Measurements from ENCODE around the gene SFXN1.

The SFXN1 gene

DNA sequence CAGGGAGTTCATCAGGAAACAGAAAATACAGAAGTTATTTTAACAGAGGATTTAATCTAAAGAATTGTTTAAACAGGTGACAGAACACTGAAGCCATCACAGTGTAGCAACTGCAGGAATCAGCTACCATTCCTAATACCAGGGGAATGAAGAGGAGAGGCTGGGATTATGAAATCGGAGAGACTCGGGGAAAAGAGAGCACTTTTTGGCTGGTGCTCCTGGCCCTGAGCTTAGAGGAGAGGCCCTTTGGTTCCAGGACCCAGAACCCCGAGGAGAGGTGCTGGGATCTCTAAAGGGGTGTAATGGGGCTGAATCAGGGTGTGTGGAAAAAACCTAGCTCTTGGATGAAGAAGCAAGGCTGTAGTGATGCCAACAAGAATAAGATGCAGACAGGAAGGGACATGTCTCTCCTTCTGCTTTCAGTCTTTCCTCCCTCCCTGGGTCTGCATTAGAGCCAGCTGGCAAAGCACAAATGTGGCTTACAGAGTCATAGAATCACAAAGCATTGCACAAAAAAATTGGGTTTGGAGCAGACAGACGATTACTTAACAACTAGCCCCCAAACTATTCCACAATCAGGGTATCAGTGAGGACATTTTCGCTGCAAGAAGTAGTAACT is 11.6 kb upstream of the SFXN1 start:
- DNase-seq, result no peak

DNA sequence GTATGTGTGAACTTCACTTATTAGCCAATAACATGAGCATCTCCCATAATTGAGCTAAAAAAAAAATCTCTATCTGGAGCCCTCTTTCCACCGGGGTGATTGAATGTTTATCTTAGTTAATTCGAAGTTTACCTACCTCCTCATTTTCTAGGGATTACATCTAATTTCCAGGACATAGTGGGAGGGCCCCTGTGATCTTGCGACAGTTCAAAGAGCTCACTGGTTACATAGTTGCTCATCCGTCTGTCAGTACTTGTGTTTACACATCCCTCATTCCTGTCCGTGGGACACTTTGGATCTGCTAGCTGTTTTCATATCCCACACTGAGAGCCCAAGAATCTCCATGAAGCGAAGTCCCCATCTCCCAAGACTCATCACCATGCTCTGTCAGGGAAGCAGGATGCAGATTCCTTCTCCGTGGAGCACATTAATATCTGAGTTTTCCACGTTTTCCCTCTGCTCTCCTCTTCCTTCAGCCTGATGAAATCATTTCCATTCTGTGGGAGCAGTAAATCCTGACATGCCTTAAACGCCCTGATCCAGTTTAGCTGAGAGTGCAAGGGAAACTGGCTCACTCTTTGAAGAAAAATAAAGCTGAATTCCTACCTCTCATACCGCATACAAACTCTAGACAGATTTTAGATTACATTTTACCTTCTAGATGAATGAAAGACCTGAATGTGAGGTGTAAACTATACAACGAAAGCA is 10.2 kb upstream of the SFXN1 start:
- DNase-seq, result no peak

DNA sequence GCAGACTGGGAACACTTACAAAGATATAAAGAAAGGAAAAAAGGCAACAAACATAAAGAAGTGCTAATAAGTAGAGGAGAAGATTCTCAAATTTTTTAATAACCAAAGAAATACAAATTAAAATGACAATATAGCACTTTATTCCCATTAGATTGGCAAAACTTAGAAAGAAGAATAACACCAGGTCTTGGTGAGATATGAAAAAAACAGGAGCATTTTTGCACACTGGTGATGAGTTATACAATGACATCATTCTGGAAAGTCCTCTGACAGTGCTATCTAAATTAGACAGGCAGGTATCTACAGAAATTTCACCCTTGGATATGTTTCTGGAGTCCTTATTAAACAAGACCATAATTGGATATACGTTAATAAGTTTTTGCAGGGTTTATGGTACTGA is 9.5 kb upstream of the SFXN1 start:
- no peak for DNase-seq

DNA sequence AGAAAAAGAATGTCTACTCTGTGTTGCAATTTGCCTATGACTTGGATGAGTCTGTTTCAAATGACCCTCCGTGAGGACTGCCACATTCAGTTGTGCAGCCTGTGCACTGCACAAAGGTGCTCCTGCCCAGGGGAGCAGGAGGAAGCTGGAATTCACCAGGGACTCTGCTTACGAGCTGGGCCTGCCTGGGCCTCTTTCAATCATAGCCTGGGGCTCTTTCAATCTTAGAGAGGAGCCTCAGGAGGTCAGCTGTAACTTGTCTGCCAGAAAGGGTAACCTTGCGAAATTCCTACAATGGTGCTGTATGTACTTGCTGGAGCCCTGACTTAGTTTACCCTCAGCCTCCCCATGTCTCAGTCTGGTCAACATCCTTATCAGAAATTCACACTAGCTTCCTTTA is 8.4 kb upstream of the SFXN1 start:
- DNase-seq, result no peak

DNA sequence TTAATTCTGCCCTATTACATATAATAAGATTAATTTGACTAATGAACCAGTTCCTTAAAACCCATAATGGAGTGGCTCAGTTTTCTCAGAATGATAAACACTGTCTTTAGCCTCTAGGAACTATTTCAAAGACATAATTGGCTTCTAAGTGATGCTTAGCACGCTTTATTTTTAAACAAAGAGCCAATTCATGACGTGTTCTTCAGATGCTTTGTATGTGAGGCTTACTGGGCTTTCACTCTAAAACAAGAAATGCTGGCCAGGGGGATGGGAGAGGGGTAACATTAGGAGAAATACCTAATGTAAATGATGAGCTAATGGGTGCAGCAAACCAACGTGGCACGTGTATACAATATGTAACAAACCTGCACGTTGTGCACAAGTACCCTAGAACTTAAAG is 7.6 kb upstream of the SFXN1 start:
- DNase-seq, result no peak

DNA sequence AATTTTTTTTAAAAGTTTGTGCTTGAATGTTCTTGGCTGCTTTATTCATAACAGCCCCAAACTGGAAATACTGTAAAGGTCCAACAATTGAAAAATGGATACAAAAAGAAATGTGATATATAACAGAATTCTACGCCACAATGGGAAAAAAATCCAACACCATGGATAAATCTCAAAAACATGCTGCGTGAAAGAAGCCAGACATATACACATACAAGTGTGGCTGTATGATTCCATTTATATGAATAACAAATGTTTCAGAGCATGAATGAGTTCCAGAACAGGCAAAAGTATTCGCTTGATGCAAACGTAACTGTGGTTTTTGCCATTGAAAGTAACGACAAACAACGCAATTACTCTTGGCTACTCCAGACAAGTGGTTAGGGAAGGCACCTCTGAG is 7.2 kb upstream of the SFXN1 start:
- no peak for DNase-seq

DNA sequence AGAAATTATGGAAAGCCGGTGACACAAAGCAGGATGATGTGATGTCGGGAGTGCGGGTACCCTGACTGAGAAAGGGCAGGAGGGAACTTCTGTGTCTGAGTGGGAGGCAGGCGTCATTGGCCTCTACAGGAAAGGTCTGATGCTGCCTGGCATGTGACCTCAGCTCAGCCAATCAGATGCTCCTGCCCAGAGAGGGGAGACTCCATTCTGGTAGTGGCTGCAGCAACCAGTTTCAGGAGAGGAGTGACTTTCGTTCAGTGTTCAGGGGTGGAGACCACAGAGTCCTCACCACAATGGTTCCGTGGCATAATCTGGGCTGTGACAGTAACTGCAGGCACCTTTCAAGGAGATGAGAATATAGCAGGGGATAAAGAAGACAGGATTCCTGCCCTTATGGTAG is 6.7 kb upstream of the SFXN1 start:
- no peak for DNase-seq

DNA sequence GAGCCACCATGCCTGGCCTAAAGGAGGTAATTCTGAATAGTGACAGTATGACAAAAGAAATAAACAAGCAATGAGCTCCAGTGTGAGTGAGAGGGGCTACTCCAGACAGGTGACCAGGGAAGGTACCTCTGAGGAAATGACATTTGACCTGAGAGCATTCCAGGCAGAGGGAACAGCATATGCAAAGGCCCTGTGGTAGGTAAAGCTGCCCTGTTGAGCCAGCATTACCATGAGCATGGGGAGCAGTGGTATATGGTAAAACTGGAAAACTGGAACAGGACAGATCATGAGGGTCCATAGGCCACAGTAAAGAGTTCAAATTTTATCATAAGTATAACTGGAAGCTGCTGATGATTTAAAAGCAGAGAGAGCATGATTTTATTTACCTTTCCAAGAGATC is 6.0 kb upstream of the SFXN1 start:
- no peak for DNase-seq

DNA sequence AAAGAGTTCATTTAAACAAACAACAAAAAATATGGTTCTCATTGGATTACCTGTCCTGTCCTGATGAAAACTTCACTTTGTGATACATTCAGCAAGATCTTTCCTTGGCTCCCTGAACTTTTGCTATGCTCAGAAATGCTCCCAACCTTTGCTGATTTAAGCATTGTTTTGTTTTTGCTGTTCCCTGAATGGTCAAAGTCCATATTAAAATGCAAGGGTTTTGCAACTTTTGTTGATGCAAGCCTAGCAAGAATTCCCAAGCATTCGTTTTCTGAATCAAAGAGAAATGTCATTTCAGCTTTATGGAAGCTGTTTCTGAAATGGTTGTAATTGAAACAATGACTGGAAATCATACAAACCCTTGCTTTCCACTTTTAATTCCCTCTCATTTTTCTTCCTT is 3.1 kb upstream of the SFXN1 start:
- no peak for DNase-seq

DNA sequence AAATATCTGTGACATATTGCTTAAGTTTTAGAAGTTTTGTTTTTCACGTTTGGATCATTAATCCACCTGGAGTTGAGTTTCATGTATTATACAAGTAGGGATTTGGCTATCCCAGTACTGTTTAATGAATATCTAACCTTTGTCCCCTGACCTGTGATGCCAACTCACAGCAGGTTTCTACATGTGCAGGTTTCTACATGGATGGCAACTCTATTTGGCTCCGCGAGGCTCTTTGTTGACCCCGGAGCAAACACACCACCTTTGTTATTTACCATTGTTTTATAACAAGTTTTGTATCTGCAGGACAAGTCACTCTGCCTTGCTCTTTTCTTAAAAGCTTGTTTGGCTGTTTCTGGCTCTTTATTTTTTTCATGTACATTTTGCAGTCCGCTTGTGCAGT is 920 bp upstream of the SFXN1 start:
- DNase-seq, result no peak

DNA sequence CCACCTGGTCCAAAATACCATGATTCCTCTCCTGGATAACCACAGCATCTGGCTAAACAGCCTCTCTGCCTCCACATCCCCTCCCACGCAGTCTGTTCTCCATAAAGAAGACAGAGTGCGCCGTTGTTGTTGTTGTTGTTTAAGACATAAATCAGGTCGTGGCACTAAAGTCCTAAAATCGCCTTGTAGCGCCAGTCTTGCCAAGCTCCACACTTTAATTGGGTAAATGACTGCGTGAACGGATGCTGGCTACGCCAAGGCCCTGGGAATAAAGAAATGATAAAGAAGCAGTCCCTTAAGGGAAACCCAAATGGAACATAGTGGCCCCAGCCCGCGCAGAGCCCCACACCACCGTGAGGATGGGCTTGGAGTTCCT is 364 bp upstream of the SFXN1 start:
- no peak for DNase-seq

DNA sequence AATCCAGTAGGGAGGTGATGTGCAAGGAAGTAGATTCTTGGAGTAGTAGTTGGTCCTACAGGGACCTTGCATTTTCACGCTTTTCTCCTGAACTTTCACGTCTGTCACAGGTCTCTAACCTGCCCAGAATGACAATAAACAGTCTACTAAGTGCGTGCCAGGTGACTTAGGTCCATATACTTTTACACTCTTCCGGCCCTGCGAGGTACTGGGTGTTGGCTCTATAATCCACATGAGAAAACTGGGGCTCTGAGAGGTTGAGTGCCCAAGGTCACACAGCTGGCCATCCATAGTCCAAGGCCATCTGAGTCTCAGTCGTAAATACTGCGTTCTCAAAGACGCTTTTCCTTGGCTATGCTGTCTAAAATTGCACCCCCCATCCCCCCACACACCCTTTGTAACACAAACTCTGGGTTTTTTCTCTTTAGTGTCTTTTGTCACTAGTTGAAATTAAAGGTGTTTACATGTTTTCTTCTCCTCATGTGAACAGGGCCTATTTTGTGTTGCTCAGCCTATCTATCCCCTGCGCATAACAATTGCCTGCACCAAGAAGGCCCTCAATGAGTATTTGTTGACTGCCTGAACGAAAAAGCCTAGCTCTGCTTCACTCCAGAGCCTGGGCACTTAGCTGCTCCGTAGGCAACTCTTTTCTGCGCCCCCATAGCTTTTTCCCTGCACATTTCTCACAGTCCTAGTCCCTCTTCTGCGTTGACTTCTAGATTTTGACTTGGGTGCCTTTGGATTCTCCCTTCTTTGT is 943 bp downstream of the SFXN1 start:
- no peak for DNase-seq

DNA sequence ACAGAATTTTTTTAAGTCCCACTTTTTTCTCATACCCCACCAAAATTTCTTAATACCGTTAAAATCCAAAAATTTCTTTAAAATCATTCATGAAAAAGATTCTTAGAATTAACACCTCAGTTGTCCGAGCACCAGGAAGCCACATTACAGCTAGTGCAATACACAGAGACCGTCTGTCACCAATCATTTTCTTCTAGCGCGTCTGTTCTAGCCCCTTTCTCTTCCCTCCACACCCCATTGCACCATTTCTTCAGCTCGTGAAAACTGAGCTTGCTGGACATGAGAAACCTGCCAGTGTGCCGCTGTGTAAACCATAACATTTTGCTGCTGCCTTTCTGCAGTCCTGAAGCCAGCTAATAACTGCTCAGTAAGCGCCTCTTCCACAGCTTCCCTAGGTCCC is 5.0 kb downstream of the SFXN1 start:
- DNase-seq, result no peak

DNA sequence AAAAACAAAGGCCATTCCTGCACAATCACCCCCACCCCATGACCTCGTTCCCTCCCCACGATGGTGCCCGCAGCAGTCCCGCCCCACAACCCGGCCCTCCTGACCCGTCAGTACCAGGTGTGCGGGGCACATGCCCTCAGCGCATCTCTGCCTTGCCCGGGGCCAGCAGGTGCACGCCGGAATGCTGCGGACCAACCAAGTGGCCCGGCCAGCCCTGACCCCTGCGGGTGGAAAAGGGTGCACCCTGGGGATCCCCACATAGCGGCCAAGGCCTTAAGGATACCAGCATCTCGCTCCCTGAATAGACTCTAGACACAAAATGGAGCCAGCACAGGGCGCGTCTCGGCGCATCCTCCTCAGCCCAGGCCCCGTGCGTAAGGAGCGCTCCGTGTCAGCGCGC is 6.0 kb downstream of the SFXN1 start:
- no peak for DNase-seq

DNA sequence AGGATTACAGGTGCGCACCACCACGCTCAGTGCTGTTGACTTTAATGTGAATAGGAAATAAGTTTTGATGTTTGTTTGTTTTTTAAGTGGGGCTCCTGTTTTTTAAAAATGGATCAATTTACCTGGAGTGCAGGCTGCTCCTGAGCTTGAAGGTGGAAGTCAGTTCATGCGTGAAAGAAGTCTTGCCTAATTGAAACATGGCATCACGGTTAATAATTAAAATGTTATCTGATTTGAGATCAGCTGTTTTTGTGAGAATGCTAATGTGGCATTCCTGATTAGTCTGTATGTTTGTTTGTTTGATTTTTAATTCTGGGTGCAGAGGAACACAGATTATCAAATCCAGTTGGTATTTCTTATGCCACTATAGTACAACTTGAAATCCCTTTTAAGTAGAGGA is 6.5 kb downstream of the SFXN1 start:
- no peak for DNase-seq

DNA sequence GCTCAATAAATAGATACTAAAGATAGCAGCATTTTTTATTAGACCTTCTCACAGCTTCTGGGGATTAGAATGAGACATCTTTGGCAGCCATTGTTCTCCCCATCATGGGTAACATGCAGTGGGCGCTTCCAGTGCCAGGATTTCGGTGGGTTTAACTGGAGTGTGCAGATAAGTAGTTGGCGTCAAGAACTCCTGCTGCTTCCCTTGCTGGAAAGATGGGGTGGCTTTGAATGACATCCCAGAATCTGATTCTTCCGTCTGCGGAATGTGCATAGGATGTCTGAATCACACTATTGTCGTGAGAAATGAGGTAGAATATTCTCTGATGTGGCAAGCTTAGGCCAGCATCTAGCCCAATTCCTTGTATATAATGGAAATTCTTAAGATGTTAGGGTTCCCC is 7.3 kb downstream of the SFXN1 start:
- DNase-seq, result no peak

DNA sequence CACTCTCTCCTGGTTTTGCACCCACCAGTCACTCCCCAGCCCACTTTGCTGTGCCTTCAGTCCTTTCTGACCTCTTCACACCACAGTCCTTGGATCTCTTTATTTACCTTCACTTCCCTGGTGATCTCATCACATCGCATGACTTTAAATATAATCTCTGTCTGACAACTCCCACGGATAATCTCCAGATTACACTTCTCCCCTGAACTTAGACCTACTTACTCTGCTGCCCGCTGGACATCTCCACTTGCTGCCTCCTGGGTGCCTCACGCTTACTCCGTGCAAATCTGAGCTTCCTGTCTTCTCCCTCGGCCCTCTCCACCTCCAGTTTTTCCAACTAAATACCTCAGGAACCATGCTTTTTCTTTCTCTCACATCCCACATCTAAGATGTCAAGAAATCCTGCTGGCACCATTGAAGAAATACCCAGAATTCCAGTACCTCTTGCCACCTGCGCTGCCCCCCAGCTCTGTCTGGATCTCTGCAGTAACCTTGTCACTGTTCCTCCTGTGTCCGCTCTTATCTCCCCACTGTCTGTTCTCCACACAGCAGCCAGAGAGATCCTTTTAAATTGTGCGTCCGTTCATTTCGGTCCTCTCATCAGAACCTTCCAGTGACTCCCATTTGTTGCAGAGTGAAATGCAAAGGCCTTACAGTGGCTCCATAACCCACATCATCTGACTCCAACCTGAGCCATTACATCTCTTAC is 9.3 kb downstream of the SFXN1 start:
- DNase-seq, result no peak

DNA sequence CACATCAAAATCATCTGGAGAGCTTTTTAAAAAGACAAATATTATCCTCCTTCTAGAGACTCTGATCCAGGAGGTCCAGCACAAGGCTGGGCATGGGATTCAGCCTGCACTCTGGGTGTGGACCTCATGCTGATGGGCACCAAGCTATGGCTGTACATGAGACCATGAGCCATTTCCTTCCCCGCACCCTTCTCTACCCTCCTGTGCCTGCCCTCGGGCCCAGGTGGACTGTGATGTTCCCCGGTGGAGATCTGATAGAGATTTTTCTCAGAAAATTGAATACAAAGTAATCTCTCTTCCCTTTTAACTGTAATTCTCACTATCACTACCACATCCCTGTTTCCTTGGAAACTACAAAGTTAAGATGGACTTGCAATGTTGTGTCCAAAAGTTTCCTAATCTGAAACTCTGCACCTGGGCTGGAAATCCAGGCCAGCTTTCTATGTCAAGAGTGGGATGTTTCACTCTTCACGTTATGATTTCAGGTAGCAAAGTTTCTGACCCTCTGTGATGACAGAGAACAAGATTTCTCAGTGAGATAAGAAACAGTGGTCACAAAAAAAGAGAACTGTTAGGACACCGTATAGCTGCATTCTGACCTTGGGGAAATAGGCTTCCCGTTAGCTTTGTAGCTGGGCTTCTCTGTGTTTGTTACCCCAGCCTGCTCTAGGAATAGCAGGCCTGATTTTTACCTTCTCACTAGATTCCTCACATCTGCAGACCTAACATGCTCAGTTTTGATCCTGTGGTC is 11.5 kb downstream of the SFXN1 start:
- DNase-seq, result no peak

DNA sequence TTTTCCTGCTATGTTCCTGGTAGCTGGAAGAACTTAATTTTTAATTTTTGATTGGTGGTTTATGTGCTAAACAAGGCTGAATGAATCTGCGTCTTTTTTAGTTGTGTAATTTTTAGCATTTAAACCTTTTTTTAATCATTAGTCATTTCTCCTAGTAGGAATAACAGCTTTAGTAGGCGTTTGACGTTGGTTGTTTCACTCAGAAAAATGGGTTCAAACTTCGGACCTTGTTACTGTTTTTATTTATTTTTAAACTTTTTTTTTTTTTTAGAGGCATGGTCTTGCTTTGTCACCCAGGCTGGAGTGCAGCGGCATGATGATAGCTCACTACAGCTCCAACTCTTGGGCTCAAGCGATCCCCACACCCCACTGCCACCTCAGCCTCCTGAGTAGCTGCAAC is 12.9 kb downstream of the SFXN1 start:
- no peak for DNase-seq

DNA sequence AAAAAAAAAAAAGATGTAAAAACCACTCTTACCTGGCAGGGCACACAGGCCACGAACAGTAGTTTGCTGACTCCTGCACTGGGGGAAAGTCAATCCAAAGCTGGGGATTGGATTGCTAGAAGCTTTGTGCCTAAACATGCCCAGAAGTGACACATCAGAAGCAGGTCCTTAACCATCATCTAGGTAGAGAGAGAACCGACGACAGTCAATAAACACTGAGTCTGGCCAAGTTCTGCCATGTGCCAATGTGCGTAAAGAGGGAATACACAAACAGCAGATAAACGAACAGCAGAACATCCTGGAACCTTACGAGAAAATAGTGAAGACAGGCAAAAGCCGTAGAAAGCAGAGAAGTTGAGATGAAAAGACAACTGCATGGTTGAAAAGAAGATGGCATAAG is 14.9 kb downstream of the SFXN1 start:
- no peak for DNase-seq

DNA sequence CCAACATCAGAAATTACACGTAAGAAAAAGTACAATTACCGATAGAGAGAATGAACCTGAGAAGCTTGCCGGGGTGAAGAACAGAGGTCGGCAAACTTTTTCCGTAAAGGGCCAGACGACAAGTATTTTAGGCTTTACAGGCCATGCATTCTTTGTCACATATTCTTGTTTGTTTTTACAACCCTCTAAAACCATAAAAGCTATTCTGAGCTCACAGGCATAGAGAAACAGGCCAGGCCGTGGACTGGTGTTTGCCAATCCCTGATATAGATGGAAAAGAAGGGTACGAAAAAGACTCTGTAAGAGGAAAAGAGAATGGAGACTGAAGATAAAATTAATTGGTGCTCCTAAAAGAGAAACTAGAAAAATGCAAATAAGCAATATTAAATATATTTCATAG is 15.4 kb downstream of the SFXN1 start:
- no peak for DNase-seq

DNA sequence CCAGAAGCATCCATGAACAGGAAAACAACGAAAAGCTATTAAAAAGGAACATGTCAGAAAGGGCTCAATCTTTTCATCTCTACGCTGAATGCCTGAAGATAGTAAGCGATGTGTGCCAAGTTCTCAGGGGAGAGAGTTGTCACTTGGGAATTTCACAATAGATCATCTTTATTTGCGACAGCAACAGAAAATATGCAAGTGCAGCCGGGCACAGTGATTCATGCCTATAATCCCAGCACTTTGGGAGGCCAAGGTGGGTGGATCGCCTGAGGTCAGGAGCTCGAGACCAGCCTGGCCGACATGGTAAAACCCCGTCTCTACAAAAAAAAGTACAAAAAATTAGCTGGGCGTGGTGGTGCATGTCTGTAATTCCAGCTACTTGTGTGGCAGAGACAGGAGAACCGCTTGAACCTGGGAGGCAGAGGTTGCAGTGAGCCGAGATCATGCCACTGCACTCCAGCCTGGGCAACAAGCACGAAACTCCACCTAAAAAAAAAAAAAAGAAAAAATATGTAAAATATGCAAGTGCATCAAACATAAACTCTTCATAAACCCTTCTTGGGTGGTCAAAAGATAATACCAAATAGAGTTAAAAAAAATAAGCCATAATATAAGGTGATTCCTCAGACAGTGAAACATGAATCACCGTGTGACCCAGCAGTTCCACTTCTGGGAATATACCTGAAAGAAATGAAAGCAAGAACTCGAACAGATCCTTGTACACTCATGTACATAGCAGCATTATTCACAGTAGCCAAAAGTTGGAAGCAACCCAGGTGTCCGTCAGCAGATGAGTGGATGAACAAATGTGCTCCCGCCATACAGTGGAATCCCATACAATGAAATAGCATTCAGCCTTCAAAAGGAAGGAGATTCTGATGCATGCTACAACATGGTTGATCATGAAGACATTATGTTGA is 16.2 kb downstream of the SFXN1 start:
- peak; percentile 37 for DNase-seq
